ENCODE measurements around the gene TTC24. TPM values are rescaled to one million over a fixed set of nuclear protein-coding genes. Genes with fewer than 3 reads are reported as not detected.

TTC24 gene
- total and polyA plus RNA-seq, 2 experiments from 2014 or later, result not detected

DNA sequence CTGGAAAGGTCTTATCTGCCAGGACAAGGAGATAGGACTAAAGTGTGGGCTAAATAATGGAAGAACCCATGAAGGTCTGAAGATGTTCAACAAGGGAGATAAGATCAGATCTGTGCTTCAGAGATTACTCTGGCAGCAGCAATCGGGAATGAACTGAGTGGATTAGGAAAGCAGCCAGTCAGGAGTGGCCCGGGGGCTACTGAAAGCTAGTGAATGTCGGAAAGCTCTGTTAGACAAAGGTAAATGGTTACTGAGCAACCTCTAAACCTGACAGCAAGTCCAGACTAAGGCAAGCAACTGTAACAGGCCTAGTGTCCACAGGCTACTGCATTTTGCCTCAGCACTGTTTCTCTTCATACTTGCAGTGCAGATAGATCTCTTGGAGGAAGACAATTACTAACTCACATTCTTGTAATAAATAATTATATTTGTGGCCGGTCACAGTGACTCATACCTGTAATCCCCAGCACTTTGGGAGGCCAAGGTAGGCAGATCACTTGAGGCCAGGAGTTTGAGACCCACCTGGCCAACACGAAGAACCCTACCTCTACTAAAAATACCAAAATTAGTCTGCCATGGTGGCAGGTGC lies 19.6 kb upstream of the TTC24 start (continued):
- TF ChIP-seq, protein P1, sequence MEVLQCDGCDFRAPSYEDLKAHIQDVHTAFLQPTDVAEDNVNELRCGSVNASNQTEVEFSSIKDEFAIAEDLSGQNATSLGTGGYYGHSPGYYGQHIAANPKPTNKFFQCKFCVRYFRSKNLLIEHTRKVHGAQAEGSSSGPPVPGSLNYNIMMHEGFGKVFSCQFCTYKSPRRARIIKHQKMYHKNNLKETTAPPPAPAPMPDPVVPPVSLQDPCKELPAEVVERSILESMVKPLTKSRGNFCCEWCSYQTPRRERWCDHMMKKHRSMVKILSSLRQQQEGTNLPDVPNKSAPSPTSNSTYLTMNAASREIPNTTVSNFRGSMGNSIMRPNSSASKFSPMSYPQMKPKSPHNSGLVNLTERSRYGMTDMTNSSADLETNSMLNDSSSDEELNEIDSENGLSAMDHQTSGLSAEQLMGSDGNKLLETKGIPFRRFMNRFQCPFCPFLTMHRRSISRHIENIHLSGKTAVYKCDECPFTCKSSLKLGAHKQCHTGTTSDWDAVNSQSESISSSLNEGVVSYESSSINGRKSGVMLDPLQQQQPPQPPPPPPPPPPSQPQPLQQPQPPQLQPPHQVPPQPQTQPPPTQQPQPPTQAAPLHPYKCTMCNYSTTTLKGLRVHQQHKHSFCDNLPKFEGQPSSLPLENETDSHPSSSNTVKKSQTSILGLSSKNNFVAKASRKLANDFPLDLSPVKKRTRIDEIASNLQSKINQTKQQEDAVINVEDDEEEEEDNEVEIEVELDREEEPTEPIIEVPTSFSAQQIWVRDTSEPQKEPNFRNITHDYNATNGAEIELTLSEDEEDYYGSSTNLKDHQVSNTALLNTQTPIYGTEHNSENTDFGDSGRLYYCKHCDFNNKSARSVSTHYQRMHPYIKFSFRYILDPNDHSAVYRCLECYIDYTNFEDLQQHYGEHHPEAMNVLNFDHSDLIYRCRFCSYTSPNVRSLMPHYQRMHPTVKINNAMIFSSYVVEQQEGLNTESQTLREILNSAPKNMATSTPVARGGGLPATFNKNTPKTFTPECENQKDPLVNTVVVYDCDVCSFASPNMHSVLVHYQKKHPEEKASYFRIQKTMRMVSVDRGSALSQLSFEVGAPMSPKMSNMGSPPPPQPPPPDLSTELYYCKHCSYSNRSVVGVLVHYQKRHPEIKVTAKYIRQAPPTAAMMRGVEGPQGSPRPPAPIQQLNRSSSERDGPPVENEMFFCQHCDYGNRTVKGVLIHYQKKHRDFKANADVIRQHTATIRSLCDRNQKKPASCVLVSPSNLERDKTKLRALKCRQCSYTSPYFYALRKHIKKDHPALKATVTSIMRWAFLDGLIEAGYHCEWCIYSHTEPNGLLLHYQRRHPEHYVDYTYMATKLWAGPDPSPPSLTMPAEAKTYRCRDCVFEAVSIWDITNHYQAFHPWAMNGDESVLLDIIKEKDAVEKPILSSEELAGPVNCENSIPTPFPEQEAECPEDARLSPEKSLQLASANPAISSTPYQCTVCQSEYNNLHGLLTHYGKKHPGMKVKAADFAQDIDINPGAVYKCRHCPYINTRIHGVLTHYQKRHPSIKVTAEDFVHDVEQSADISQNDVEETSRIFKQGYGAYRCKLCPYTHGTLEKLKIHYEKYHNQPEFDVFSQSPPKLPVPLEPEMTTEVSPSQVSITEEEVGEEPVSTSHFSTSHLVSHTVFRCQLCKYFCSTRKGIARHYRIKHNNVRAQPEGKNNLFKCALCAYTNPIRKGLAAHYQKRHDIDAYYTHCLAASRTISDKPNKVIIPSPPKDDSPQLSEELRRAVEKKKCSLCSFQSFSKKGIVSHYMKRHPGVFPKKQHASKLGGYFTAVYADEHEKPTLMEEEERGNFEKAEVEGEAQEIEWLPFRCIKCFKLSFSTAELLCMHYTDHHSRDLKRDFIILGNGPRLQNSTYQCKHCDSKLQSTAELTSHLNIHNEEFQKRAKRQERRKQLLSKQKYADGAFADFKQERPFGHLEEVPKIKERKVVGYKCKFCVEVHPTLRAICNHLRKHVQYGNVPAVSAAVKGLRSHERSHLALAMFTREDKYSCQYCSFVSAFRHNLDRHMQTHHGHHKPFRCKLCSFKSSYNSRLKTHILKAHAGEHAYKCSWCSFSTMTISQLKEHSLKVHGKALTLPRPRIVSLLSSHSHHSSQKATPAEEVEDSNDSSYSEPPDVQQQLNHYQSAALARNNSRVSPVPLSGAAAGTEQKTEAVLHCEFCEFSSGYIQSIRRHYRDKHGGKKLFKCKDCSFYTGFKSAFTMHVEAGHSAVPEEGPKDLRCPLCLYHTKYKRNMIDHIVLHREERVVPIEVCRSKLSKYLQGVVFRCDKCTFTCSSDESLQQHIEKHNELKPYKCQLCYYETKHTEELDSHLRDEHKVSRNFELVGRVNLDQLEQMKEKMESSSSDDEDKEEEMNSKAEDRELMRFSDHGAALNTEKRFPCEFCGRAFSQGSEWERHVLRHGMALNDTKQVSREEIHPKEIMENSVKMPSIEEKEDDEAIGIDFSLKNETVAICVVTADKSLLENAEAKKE (CRISPR knock-in tag; IDR thresholded peaks at IDR 0.05), result no peak

DNA sequence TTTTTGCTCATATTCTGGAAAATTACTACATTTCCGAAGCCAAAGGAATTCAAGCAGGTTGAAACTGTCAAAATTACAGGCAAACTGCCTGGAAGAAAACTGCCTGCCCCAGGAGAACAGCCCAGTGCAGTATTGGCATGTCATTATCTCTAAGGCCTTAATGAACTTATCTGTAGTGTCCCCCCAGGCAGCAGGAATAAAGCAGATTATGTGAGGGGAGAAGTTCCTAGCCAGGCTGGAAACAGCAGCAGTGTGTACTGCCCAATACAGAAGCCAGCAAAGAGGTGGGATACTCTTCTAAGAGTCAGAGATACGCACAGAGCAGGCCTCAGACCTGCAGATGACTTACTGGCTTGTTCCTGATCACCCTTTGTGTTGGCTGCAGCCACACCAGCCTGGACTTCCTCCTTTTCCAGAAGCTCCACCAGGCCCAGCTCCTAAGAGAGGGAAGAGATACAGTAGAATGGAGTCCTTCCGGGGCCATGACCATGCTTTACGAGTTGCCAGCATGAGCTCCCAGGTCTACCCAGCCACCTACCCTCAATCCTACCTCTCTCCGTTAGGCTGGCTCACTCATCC lies 18.8 kb upstream of the TTC24 start:
- no peaks in the 10 kb centered on the region; the same call in 1 of the 2 replicates for H4K20me1 ChIP-seq (replicated peaks; ENCODE audit: insufficient read depth)
- H3K27me3 ChIP-seq (ENCODE audit: insufficient read depth), result no peaks in the 10 kb centered on the region
- Mint-ChIP-seq H3K4me3 (no peak overlapping the region), H3K36me3 (ENCODE audit: low read depth) (peaks cover 41% of the 10 kb centered on the region), H3K27ac (no peak overlapping the region), H3K4me1 (no peaks in the 10 kb centered on the region), H3K9me3 (no peaks in the 10 kb centered on the region), H3K27me3 (ENCODE audit: insufficient read depth, low read depth, poor library complexity) (peaks cover 3% of the 10 kb centered on the region)
- no peak overlapping the region for H3K4me3 ChIP-seq
- H3K79me2 ChIP-seq (replicated peaks; ENCODE audit: insufficient read depth), result no peaks in the 10 kb centered on the region
- no peaks in the 10 kb centered on the region for H3K9me2 ChIP-seq (ENCODE audit: insufficient read depth)
- no peak for ATAC-seq
- H3K36me3 ChIP-seq (ENCODE audit: insufficient read depth), result 0 out of 2 replicates have a peak, but pooled peaks cover 21% of the 10 kb centered on the region
- no peak overlapping the region for H3K27ac ChIP-seq (ENCODE audit: low read depth)
- no peak for DNase-seq (ENCODE audit: low spot score)
- no peaks in the 10 kb centered on the region for H3K4me1 ChIP-seq (ENCODE audit: insufficient read depth)
- H3F3A ChIP-seq (replicated peaks; ENCODE audit: low read depth), result no peaks in the 10 kb centered on the region
- no peak overlapping the region for H3K4me2 ChIP-seq
- no peak overlapping the region for H2AFZ ChIP-seq
- no peak for TF ChIP-seq EZH2 (IDR thresholded peaks at IDR 0.05; ENCODE audit: low read depth, unreplicated experiment)
- TF ChIP-seq, protein P2, sequence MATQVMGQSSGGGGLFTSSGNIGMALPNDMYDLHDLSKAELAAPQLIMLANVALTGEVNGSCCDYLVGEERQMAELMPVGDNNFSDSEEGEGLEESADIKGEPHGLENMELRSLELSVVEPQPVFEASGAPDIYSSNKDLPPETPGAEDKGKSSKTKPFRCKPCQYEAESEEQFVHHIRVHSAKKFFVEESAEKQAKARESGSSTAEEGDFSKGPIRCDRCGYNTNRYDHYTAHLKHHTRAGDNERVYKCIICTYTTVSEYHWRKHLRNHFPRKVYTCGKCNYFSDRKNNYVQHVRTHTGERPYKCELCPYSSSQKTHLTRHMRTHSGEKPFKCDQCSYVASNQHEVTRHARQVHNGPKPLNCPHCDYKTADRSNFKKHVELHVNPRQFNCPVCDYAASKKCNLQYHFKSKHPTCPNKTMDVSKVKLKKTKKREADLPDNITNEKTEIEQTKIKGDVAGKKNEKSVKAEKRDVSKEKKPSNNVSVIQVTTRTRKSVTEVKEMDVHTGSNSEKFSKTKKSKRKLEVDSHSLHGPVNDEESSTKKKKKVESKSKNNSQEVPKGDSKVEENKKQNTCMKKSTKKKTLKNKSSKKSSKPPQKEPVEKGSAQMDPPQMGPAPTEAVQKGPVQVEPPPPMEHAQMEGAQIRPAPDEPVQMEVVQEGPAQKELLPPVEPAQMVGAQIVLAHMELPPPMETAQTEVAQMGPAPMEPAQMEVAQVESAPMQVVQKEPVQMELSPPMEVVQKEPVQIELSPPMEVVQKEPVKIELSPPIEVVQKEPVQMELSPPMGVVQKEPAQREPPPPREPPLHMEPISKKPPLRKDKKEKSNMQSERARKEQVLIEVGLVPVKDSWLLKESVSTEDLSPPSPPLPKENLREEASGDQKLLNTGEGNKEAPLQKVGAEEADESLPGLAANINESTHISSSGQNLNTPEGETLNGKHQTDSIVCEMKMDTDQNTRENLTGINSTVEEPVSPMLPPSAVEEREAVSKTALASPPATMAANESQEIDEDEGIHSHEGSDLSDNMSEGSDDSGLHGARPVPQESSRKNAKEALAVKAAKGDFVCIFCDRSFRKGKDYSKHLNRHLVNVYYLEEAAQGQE (IDR thresholded peaks at IDR 0.05; ENCODE audit: unreplicated experiment), result no peak
- no peak for TF ChIP-seq ZNF331 (CRISPR knock-in tag; IDR thresholded peaks at IDR 0.05; ENCODE audit: low read depth)
- TF ChIP-seq, protein P3, sequence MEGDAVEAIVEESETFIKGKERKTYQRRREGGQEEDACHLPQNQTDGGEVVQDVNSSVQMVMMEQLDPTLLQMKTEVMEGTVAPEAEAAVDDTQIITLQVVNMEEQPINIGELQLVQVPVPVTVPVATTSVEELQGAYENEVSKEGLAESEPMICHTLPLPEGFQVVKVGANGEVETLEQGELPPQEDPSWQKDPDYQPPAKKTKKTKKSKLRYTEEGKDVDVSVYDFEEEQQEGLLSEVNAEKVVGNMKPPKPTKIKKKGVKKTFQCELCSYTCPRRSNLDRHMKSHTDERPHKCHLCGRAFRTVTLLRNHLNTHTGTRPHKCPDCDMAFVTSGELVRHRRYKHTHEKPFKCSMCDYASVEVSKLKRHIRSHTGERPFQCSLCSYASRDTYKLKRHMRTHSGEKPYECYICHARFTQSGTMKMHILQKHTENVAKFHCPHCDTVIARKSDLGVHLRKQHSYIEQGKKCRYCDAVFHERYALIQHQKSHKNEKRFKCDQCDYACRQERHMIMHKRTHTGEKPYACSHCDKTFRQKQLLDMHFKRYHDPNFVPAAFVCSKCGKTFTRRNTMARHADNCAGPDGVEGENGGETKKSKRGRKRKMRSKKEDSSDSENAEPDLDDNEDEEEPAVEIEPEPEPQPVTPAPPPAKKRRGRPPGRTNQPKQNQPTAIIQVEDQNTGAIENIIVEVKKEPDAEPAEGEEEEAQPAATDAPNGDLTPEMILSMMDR (conservative IDR thresholded peaks at IDR 0.05; ENCODE audit: low read depth in 2 of 2), result no peak
- no peak for TF ChIP-seq NANOG (IDR thresholded peaks at IDR 0.05; ENCODE audit: borderline replicate concordance)
- TF ChIP-seq STAT1 (IDR thresholded peaks at IDR 0.05; ENCODE audit: unreplicated experiment), result no peak
- TF ChIP-seq POLR2AphosphoS5 (IDR thresholded peaks at IDR 0.05; ENCODE audit: low read depth), result no peak
- no peak for TF ChIP-seq CREB1 (CRISPR knock-in tag; IDR thresholded peaks at IDR 0.05; ENCODE audit: low read depth)
- no peak for TF ChIP-seq ZNF114 (CRISPR knock-in tag; IDR thresholded peaks at IDR 0.05)
- no peak for TF ChIP-seq JUNB (IDR thresholded peaks at IDR 0.05; ENCODE audit: unreplicated experiment)
